GM18909 (cell line): Measurements from ENCODE around the gene ST8SIA4.

Experiments used
- ATAC-seq: cut with Tn5 transposase; IDR thresholded peaks from one replicate; pipeline ENCODE4 v1.9.1; 2021; ENCODE audit warnings: mild to moderate bottlenecking; ENCODE audit not compliant: unreplicated experiment, poor library complexity

The ST8SIA4 gene

DNA sequence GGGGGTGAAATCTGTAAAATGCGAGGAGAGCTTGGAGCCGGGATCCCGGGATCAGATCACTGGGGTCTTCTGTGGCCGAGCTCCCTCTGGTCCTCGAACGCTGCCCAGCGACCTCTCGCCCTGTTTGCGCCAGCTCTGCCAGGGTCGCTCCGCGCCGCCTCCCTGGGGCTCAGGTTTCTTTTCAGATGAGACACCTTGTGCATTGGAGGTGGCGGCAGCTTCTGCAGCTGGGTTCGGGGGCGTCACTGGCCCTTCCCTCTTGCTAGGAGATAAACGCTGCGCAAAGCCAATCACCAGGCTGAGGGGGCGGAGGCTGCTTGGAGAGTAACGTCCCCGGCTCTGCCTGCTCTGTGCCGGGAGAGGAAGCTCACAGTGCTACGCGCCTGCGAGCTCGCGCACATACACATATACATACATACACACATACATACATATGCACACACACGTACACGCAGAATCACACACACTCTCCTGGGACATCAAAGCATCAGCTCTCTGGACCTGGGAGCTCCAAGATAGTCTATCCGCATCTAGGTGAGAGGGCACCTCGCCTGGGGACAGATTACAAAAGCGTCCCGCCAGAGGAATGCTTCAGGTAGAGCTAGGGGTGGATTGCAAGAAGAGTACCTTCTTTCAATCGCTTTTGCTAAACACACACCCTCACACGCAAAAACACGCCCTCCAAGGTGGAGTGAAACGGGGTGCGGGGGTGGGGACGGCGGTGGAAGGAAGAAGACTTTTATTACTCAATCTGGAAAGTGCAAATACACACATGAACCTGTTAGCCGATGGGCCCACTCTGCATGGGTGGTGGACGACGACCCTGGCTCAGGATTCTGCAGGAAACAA is at the start of gene ST8SIA4:
Gene ST8SIA4, minus strand, starts transcription at position 244 of the 849 bp plus-strand sequence. CDS start 327 bp downstream, outside the sequence.
- ATAC-seq, result peak; percentile 72

- no peak for ATAC-seq
These were observed 47.9 kb upstream of the ST8SIA4 start for GRCh38 chr5:100950985-100951384.

DNA sequence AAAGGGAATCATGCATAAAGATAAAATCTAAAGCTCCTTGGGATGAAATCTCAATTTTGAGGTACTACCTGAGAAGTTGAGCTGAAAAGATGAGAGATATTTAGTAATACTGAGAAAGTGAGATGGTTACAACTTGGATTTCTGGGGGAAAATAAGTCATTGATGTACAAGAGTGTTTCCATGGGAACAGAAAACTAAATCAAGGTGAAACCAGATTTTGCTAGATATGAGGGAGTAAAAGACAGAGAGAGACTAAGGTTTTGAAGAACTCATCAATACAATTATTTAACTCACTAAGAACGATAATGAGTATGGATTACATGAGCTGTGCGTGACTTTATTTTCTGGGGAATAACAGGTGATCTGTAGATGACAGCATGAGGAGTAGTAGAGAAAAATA is 10.2 kb upstream of the ST8SIA4 start:
- no peak for ATAC-seq

DNA sequence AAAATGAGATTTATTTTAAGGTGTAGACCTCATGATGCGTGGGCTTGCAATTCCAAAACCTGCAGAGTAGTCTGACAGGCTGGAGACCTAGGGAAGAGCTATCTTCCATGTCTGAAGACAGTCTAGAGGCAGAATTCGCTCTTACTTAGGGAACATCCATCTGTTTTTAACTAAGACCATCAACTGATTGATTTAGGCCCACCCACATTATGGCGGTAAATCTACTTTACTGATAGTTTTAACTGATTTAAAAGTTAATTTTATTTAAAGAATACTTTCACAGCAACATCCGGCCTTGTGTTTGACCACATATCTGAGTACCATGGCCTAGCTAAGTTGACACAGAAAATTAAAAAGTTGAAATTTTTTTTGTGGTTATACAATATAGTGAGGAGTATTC is 6.0 kb upstream of the ST8SIA4 start:
- ATAC-seq, result no peak

DNA sequence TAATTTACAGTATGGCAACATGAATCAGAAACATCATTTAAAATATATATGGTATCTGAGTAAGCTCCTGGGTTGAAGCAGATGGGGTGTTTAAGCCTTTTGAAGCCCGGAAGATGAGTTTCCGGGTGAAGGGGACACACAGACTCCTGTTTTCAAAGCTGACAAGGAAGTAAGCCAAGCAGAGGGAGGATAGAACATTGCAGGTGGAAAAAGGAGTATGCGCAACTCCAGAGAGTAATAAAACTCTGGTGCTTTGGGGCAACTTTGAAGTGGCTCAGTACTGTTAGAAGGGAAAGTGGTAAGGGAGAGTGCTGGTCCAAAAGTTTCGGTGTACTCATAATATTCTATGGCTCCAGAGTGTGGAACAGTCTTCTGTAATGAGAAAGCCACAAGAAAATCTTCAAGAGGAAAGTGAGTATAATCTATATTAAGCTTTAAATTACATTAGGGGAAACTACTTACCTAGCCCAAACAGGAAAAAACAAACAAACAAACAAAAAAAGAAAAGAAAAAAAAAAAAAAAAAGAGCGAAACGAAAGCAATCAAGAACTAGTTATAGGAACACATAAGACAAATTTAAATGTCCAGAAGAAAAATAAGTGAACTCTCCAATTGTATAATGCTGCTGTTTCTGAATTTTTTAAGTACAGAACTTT is 2.3 kb upstream of the ST8SIA4 start:
- no peak for ATAC-seq

- ATAC-seq, result peak; percentile 31
These were observed 1.3 kb upstream of the ST8SIA4 start for GRCh38 chr5:100904259-100904861.

- no peak for ATAC-seq
These were observed 543 bp downstream of the ST8SIA4 start for GRCh38 chr5:100902440-100903038.

DNA sequence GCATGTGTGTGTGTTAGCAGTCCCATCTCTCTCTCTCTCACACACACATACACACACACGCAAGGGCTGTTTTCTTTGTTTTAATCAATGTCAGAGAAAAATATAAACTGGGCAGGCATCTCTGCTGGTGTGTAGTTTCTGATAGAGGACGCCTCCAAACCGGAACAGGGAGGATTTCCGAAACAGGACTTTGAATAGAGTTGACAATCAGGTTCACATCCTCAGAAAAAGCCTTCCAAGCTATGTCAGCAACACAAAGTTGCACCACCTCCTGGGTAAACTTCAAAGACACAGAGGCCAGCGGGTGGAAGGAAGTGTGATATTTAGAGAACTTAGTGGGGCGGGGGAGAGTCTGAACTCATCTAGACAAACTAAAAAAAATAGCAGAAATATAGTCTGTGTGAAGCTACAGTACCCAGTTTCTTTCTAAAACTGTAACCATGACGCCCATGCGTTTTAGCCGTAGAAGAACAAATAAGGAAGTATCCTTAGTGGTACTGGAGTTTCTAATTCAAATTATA is 1.2 kb downstream of the ST8SIA4 start:
- peak; percentile 8 for ATAC-seq

GRCh38 chr5:100900796-100901781 is 2.0 kb downstream of the ST8SIA4 start:
- peak; percentile 43 for ATAC-seq

DNA sequence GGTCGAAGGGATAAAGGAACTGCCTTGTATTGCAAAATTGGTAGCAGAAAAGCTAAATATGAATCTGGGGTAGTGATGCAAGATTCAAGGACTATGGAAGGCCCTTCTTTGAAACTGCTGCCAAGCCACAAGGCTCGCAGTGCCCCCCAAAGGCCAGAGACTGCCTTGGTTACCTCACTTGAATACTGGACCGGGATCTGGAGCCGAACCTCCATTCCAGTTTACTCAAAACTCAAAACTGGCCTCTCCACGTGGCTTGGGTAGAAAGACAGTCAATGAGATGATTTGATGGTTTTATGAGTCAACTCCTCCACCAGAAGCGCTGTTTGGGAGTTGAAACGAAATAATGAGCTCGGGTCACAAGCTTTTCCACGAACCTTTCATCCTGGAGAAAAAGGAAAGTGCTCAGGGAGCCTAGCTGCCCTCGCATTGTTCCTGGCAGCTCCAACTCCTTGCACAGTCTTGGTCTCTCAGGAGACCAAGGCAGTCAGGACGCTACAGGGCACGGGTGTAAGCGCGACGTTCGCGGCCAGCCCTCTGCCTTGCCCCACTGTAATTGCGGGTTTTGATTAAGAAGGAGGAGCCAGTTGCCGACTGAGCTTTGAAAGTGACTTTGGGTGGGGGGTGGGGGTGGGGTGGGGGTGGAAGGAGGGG is 2.8 kb downstream of the ST8SIA4 start:
- peak; percentile 9 for ATAC-seq

- ATAC-seq, result no peak
These were observed 3.4 kb downstream of the ST8SIA4 start for GRCh38 chr5:100899675-100900074.

- no peak for ATAC-seq
These were observed 4.4 kb downstream of the ST8SIA4 start for GRCh38 chr5:100898504-100899346.

GRCh38 chr5:100896054-100896453 is 7.0 kb downstream of the ST8SIA4 start:
- no peak for ATAC-seq

GRCh38 chr5:100890461-100891008 is 12.5 kb downstream of the ST8SIA4 start:
- peak; percentile 72 for ATAC-seq

DNA sequence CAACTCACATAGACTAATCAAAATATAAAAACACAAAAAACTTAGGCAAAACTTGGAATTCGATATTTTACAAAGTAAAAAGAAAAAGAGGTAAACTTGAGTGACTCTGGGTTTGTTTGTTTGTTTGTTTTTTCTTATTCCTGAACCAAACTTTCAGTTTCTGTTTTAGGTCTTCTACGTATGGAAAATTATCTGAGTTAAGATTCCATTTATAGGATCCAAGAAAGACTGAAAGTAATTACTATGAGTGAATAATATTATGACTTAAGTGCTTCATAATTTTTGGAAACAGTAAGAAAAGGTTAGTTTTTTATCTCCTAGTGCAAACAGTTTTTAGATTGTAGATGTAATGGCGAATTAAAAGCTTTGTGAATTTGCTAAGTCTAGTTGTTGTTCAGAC is 13.2 kb downstream of the ST8SIA4 start:
- no peak for ATAC-seq

DNA sequence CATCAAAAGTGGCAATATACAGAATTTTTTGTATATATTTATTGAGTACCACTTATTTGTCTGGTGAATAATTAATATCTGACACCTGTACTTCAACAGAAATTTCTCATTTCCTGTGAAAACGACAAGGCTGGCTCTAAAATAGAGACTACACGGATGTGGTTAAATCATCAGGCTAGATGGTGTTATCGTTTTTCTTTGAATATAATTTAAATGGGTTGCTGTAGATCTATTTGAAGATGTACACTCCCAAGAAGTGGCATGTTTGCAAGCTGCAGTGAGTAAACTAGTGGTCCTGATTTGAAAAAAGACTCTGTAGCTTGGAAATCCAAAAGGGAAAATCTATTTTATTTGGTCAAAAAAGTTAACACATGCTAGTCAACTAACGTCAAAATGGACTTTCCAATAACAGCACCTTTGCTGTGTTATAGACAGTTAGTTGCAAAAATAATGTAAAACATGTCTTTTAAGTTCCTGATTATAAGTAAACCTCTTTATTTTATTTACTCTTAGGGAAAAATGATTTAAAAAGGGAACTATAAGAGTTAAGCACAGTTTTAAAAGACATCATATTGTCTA is 13.8 kb downstream of the ST8SIA4 start:
- ATAC-seq, result peak; percentile 80

DNA sequence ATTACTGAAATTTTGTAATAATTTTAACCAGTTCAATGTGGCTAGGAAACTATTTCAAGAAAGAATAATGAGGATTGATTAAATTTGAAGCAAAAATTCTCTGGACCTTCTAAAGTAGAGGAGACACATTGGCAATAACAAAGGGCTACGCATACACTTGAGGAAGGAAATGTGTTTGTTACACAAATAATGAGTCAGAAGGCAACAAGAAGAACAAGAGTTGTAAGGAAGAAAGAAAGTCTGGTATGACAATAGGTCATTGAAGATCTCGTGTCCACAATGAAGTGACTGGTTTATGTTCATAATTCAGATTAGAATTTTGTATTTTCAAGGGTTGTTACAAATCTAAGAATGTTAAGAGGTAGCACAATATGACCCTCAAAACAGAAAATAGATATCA is 25.8 kb downstream of the ST8SIA4 start:
- no peak for ATAC-seq
